ENCODE measurements around the gene DSG1. TPM values are rescaled to one million over a fixed set of nuclear protein-coding genes. Genes with fewer than 3 reads are reported as not detected.

DSG1 gene
- total and polyA plus RNA-seq, 2 of the 8 experiments (the other 6 are each of a cell fraction or from before 2014, with no cell fraction given), result 0.06 TPM; not detected in 1

- no peak for TF ChIP-seq ATF2 (IDR thresholded peaks at IDR 0.05; ENCODE audit: low read length)
- TF ChIP-seq FOSL1 (IDR thresholded peaks at IDR 0.05; ENCODE audit: insufficient read depth, low read depth, low read length), result no peak
- TF ChIP-seq RXRA (IDR thresholded peaks at IDR 0.05; ENCODE audit: insufficient read depth, low read depth, low read length), result no peak
- TF ChIP-seq TAF1 (IDR thresholded peaks at IDR 0.05; ENCODE audit: low read depth, low read length), result no peak
- TF ChIP-seq POLR2AphosphoS5 (IDR thresholded peaks at IDR 0.05; ENCODE audit: low read depth, low read length), result no peak
- no peak for TF ChIP-seq JUN (IDR thresholded peaks at IDR 0.05; ENCODE audit: low read depth, low read length)
These were observed 75.3 kb downstream of the DSG1 start (continued) for GRCh38 chr18:31393286-31393685.
